PC-9 (cell line): ENCODE data around the gene TRIP13. TPM values are rescaled to one million over a fixed set of nuclear protein-coding genes. Genes with fewer than 3 reads are reported as not detected.

Experiments used
- BruUV-seq: library from RNA; stranded (reverse); fragments of 400-500 nt; replicated peaks from 2 replicates; lab custom pipeline; 2021; lab: Mats Ljungman, UMichigan
- CTCF ChIA-PET: fragments of 300-600 bp; sonication (Branson Sonifier 250); formaldehyde crosslinking; loops from one replicate; lab custom pipeline; 2022; ENCODE audit warnings: antibody characterized with exemption; lab: Charles Lee
- POLR2A ChIA-PET: fragments of 300-600 bp; sonication (Branson Sonifier 250); formaldehyde crosslinking; loops from one replicate; lab custom pipeline; 2022; ENCODE audit warnings: antibody characterized with exemption; ENCODE audit not compliant: unreplicated experiment; lab: Charles Lee
- DNase-seq, 2 experiments: peaks; one replicate each; pipeline versions ENCODE4 v3.0.0 to v3.0.0-alpha.2; 2015 to 2022; ENCODE audit warnings: mixed read lengths in 1 of 2
- H2AFZ ChIP-seq: fragments of 200-600 bp; sonication (generic); 2 replicates; pipeline ENCODE4 v1.8.1; 2017; ENCODE audit warnings: antibody characterized with exemption
- H3F3A ChIP-seq: fragments of 200-600 bp; sonication (generic); 2 replicates; pipeline ENCODE4 v1.8.1; 2017; ENCODE audit warnings: antibody characterized with exemption, mild to moderate bottlenecking, low read depth; ENCODE audit not compliant: insufficient read depth
- H3K27ac ChIP-seq: fragments of 200-600 bp; sonication (generic); 2 replicates; pipeline ENCODE4 v1.6.1; 2016; ENCODE audit warnings: mixed run types
- H3K27me3 ChIP-seq: fragments of 200-600 bp; sonication (generic); 2 replicates; pipeline ENCODE4 v1.6.1; 2016; ENCODE audit warnings: low read depth, mixed run types; ENCODE audit not compliant: insufficient read depth
- H3K36me3 ChIP-seq: fragments of 200-600 bp; sonication (generic); 2 replicates; pipeline ENCODE4 v1.6.1; 2016; ENCODE audit warnings: low read depth, mixed run types
- H3K4me1 ChIP-seq: fragments of 200-600 bp; sonication (generic); replicated peaks from 2 replicates; pipeline ENCODE4 v1.6.1; 2016; ENCODE audit warnings: mixed run types; ENCODE audit not compliant: insufficient read depth
- H3K4me2 ChIP-seq: fragments of 200-600 bp; sonication (generic); 2 replicates; pipeline ENCODE4 v1.6.1; 2017; ENCODE audit warnings: mixed run types
- H3K4me3 ChIP-seq: fragments of 200-600 bp; sonication (generic); 2 replicates; pipeline ENCODE4 v1.6.1; 2016; ENCODE audit warnings: mixed run types
- H3K79me2 ChIP-seq: fragments of 200-600 bp; sonication (generic); 2 replicates; pipeline ENCODE4 v1.6.1; 2017; ENCODE audit warnings: low read depth, mixed run types
- H3K9me2 ChIP-seq: fragments of 200-600 bp; sonication (generic); 2 replicates; pipeline ENCODE4 v1.8.1; 2017; ENCODE audit warnings: mild to moderate bottlenecking; ENCODE audit not compliant: insufficient read depth
- H3K9me3 ChIP-seq: fragments of 200-600 bp; sonication (generic); 2 replicates; pipeline ENCODE4 v1.8.1; 2016; ENCODE audit warnings: low read depth; ENCODE audit not compliant: insufficient read depth
- H4K20me1 ChIP-seq: fragments of 200-600 bp; sonication (generic); 2 replicates; pipeline ENCODE4 v1.8.1; 2017; ENCODE audit not compliant: insufficient read depth
- CTCF ChIP-seq: fragments of 200-600 bp; sonication (generic); conservative IDR thresholded peaks from 2 replicates; pipeline ENCODE4 v1.6.1; 2017; ENCODE audit warnings: mixed run types, antibody characterized with exemption, mild to moderate bottlenecking, moderate library complexity
- EZH2 ChIP-seq: fragments of 200-600 bp; sonication (generic); IDR thresholded peaks from 2 replicates; pipeline ENCODE4 v1.8.0; 2017; ENCODE audit warnings: antibody characterized with exemption, low read depth
- intact Hi-C: fragments of 100-400 bp; cut with micrococcal nuclease; formaldehyde crosslinking; loops from one replicate; pipeline ENCODE4 v1.10.0; 2022; ENCODE audit not compliant: unreplicated experiment
- total RNA-seq: library from RNA; stranded (reverse); gene quantifications from 2 replicates; pipeline ENCODE4 v1.2.3, GENCODE V29; 2021

Gene TRIP13
- total RNA-seq, 1 experiment from 2014 or later, result 74.0 TPM

DNA sequence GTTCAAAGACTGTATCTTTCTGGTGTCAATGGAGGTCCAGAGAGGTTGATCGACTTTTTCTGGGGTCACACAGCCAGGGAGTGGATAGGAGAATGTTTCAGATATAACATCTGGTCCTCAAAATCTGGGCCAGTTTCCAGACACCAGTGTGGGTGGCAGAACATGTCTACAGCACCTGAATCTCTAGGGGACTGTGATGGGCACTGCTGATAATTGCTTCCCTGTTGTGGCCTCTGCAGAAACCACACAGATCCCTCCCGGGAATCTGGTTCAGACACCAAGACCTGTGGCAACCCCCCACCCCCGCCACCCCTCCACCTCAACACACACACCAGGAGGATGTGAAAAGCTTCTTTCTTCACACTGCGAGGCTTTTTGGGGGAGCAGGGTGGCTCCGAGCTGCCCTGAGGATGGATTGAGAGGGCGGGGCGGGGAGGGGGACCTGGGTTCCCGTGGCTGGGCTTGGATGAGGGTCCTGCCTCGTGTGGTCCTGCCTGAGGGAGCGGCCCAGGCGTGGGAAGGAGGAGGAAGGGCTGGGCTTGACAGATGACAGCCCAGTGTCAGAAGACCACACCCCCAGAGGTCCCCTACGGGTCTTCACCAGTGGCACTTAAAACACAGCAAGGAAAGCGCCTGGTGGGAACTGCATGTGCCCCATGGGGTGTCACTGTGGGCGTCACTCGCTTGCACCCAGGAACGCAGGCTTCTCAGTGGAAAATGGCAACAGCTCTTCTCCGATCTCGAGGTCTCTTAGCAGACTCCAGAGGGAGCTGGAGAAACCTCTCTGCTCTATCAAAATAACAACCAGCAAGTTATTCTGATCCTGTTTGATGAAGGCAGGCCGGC, 55.2 kb downstream of the TRIP13 start:
- no peaks in the 10 kb centered on the region for H3K4me1 ChIP-seq
- no peak overlapping the region for H3K4me3 ChIP-seq
- BruUV-seq, result no TSS peak
- intact Hi-C loops, result no loop called here
- CTCF ChIA-PET, result no interaction called here
- H3K27me3 ChIP-seq, result peaks cover 97% of the 10 kb centered on the region
- no peak overlapping the region for H3K4me2 ChIP-seq
- H3K27ac ChIP-seq, result no peak overlapping the region
- POLR2A ChIA-PET, result no interaction called here
- no peak overlapping the region for H2AFZ ChIP-seq
- no peak for TF ChIP-seq EZH2
- TF ChIP-seq CTCF, result peak; percentile 45; the same call in 1 of the 2 replicates
- H3K9me3 ChIP-seq, result no peaks in the 10 kb centered on the region
- no peak for DNase-seq
- no peaks in the 10 kb centered on the region for H3F3A ChIP-seq
- H3K9me2 ChIP-seq, result no peaks in the 10 kb centered on the region
- H4K20me1 ChIP-seq, result no peaks in the 10 kb centered on the region
- no peaks in the 10 kb centered on the region for H3K79me2 ChIP-seq
- no peaks in the 10 kb centered on the region for H3K36me3 ChIP-seq

DNA sequence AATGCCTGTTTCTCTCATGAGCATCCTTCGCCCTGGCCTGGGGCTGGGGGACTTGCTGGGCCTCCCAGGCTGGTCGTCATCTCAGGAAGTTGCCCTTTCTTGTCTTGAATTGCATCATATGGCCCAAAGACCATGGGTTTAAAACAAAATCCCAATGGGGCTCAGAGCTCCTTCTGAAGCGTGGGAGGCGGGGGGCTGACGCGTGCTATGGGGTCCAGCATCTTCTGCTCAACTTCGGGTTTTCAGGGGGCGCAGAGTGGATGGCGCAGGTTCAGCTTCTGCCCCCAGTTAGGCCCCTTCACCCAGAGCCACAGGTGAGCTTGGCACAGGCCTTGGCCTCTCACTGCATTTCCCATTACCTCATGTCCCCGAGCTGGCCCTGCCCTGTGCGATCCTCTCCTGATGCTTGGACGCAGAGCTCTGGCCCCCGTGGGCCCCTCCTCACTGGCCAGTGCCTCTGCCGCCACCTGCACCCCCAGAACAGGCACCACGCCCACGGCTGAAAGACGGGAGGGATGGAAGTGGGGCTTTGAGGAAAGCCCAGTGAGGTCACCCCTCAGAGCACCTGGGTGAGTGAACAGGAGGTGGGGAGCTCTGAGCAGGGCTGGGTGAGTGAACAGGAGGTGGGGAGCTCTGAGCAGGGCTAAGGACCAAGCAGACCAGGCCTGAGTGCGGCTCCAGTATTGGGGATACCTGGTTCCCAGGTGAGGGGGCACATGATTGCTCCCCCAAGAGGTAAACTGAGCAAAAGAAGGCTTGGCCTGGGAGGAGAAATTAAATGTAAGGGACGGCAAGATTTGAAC, 56.0 kb downstream of the TRIP13 start:
- peaks cover 97% of the 10 kb centered on the region for H3K27me3 ChIP-seq
- POLR2A ChIA-PET, result no interaction called here

More for the DNA sequence above, 56.0 kb downstream of the TRIP13 start:
- Histone ChIP-seq H3K4me3 (no peak overlapping the region), H3K79me2 (no peaks in the 10 kb centered on the region), H4K20me1 (no peaks in the 10 kb centered on the region), H3K9me3 (no peaks in the 10 kb centered on the region), H3F3A (no peaks in the 10 kb centered on the region), H2AFZ (no peak overlapping the region), H3K4me1 (no peaks in the 10 kb centered on the region), H3K4me2 (no peak overlapping the region), H3K27ac (no peak overlapping the region), H3K36me3 (no peaks in the 10 kb centered on the region), H3K9me2 (no peaks in the 10 kb centered on the region)
- BruUV-seq, result no TSS peak
- no peak for DNase-seq
- CTCF ChIA-PET, result interaction anchor here (1.1 kb wide), 1 partner anchor 46 kb away, joined by 3 read pairs; no protein-coding TSS in a partner anchor
- intact Hi-C loops, result no loop called here
- TF ChIP-seq CTCF (0 out of 2 replicates have a peak, but pooled peaks have one; percentile 8), EZH2 (no peak)
